Activated naive CD4-positive, alpha-beta T cell treated with anti-CD3 and anti-CD28 coated beads, Interleukin-2, amount 50 U/mL, for 24 hours (primary cell): ENCODE results near the gene C4BPB.
A peak's percentile ranks its signal among the peaks of the same experiment; 100 is the strongest.

ENCODE experiments used
- H3K27ac Mint-ChIP-seq: one replicate; pipeline ENCODE4 v1.8.0; 2021; ENCODE audit warnings: mild to moderate bottlenecking, mixed read lengths
- H3K27me3 Mint-ChIP-seq: one replicate; pipeline ENCODE4 v1.8.0; 2021; ENCODE audit warnings: mixed read lengths
- H3K36me3 Mint-ChIP-seq: one replicate; pipeline ENCODE4 v1.8.0; 2021; ENCODE audit warnings: mixed read lengths
- H3K4me1 Mint-ChIP-seq: one replicate; pipeline ENCODE4 v1.8.0; 2021; ENCODE audit warnings: mixed read lengths
- H3K4me3 Mint-ChIP-seq: one replicate; pipeline ENCODE4 v1.8.0; 2021; ENCODE audit warnings: mild to moderate bottlenecking, mixed read lengths
- H3K9me3 Mint-ChIP-seq: one replicate; pipeline ENCODE4 v1.8.0; 2021; ENCODE audit warnings: mixed read lengths

C4BPB gene

DNA sequence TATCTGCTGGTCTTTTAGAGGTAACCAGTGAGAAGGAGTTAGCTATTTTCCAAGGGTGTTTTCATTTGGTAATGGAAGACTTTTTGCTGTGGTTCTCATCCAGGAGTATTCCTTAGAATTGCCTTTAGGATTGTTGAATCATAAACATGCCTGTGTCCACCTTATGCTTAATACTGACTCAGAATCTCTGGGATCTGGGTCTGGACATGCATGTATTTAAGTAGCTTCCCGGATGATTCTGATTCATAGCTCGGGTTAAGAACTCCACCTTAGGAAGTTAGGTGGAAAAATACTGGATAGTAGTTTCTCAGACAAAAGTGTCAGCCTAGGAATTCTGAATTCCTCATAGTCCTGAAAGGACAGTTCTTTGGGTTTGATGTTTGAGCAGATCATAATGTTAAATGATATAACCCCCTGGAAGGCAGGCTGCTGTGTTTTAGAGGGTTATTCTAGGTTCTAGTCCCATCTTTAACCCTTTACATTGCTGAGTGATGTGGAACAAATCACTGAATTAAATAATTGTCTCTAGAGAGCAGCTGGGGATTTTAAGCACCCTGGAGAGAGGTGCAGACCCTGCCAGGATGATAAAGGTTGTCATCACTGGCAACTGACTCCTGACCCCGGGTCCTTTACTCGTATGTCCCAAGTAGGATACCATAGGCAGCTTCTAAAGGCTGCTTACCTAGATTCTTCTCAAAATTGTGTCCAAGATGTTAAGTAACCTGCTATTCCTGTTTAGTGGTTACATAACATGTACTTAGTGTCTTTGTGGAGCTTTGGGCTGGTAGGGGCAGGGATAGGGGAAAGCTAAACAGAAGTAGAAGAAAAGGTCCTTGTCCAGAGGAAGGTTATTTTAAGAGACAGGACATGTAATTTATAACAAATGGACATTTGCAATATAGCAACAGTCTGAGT, 14.5 kb upstream of the C4BPB start:
- H3K27ac Mint-ChIP-seq = no peak overlapping the region
- H3K4me1 Mint-ChIP-seq = peaks cover 36% of the 10 kb centered on the region
- H3K27me3 Mint-ChIP-seq = no peaks in the 10 kb centered on the region

DNA sequence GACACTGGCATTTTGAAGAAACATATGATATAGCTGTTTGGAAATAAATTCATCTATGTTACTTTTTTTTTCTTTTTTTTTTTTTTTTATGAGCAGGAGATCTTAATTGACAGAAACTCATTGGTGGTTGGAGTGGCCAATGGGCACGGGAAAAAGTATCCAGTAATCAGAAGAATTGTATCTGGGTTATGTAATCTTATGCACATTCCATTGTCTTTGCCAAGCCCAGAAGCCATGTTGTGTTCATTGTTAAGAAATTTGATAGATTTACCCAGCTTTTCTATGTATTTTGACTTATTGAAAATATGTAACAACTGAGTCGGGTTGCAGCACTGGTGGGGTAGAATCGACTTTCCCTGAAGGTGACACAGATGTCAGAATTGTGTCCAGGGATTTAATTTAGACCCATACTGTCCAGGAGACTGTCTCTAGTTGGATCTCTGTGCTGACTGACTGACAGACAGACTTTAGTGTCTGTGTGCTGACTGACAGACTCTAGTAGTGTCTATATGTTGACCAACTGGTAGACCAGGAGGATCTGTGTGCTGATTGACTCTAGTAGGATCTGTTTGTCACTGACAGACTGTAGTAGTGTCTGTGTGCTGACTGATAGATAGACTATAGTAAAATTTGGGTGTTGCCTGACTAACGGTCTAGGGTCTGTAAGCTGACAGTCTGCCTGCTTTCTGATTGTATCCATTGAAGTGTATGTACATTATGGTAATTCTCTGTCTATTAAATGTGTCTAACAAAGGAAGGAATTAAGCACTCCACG, 12.3 kb upstream of the C4BPB start:
- H3K27me3 Mint-ChIP-seq = no peaks in the 10 kb centered on the region
- H3K27ac Mint-ChIP-seq = no peak overlapping the region
- no peak overlapping the region for H3K4me3 Mint-ChIP-seq
- H3K4me1 Mint-ChIP-seq = peaks cover 14% of the 10 kb centered on the region
- H3K36me3 Mint-ChIP-seq = no peaks in the 10 kb centered on the region
- no peaks in the 10 kb centered on the region for H3K9me3 Mint-ChIP-seq

More for the DNA sequence above, 14.5 kb upstream of the C4BPB start:
- H3K4me3 Mint-ChIP-seq = no peak overlapping the region
- H3K9me3 Mint-ChIP-seq = no peaks in the 10 kb centered on the region
- peaks cover 2% of the 10 kb centered on the region for H3K36me3 Mint-ChIP-seq

DNA sequence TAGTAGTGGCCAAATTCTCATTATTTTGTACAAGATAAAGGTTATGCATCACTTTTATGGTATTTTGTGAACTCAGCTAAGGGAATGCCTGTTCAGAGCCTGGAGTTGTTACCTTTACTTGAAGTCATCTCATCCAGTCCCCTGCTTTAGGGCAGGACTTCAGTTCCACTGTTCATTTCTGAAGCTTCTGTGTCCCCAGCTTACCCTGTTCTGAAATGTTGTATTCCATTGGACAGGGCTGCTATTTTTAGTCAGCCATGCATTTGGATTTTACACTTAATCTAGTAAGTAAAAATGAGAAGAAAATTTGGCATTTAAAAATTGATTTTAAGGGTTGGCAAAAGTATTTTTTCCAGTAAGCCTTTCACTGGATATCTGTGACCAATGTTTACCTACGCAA, 11.6 kb upstream of the C4BPB start:
- peaks cover 8% of the 10 kb centered on the region for H3K4me1 Mint-ChIP-seq
- H3K27me3 Mint-ChIP-seq = no peaks in the 10 kb centered on the region
- H3K27ac Mint-ChIP-seq = no peak overlapping the region
- H3K36me3 Mint-ChIP-seq = no peaks in the 10 kb centered on the region
- H3K4me3 Mint-ChIP-seq = no peak overlapping the region
- H3K9me3 Mint-ChIP-seq = no peaks in the 10 kb centered on the region

DNA sequence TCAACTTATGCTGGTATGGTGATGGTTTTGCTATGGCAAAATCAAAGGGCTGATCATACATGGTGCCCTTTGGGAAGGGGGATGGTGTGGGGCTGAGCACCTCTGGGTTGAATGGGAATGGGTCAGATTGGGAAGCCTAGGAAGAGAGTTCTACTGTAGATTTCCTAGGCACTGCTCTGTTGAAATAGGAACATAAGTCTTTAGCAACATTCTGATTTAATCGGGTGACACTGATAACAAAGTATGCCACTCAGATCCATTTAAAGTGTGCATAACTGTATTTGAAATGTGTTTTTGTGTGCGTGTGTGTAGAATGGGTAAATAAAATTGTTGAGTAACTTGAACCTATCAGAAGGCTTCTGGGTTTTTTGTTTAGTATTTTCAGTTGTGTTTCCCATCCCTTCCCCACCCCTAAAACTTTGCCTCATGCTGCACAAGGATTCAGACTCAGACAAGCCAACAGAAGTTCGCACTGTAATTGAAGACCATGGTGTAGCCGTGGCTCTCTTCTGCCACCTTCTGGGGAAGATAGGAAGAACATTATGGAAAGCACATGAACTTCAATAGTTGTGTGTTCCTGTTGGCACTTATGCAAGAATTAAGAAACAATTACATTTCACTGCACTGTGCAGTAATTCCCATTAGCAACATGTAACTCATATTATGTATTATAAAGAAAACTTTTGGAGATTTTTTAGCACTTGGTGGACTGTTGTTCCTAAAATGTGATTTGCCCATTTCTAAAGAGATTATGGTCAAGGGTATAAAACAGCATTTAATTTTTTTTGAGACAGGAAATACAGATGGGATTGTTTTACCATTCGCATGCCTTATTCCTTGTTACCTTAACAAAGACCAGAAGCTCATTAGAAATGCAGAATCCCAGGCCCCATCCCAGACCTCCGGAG, 10.9 kb upstream of the C4BPB start:
- H3K4me3 Mint-ChIP-seq = no peak overlapping the region
- no peak overlapping the region for H3K27ac Mint-ChIP-seq
- H3K9me3 Mint-ChIP-seq = no peaks in the 10 kb centered on the region
- H3K36me3 Mint-ChIP-seq = no peaks in the 10 kb centered on the region
- peaks cover 2% of the 10 kb centered on the region for H3K27me3 Mint-ChIP-seq
- peaks cover 3% of the 10 kb centered on the region for H3K4me1 Mint-ChIP-seq

DNA sequence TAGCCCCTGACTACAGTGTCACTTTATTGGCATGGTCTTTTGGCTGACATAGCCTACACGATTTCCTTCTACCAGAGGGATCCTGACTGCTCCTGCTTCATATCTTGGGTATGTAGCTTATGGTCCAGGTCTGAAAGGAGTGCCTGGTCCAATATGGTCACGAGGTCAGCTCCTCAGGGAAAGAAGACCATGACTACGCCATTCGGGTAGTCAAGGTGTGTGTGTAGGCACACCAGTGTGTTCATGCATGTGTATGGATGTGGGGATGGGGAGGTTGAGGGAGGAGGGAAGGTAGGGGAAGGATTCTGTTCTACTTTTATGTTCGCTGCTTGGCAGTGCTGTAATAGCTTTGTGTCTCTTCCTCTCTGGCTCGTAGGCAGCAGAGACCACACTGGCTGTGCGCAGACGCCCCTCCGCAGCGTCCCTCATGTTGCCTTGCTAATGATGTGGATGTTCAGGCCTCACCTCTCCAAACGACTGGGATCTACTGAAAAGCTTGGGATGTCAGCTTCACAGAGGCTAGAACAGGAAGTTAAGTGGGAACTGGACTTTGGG, 10.0 kb upstream of the C4BPB start:
- peaks cover 2% of the 10 kb centered on the region for H3K27me3 Mint-ChIP-seq
- H3K4me3 Mint-ChIP-seq = no peak overlapping the region
- no peaks in the 10 kb centered on the region for H3K4me1 Mint-ChIP-seq
- H3K9me3 Mint-ChIP-seq = no peaks in the 10 kb centered on the region
- no peak overlapping the region for H3K27ac Mint-ChIP-seq
- H3K36me3 Mint-ChIP-seq = no peaks in the 10 kb centered on the region

DNA sequence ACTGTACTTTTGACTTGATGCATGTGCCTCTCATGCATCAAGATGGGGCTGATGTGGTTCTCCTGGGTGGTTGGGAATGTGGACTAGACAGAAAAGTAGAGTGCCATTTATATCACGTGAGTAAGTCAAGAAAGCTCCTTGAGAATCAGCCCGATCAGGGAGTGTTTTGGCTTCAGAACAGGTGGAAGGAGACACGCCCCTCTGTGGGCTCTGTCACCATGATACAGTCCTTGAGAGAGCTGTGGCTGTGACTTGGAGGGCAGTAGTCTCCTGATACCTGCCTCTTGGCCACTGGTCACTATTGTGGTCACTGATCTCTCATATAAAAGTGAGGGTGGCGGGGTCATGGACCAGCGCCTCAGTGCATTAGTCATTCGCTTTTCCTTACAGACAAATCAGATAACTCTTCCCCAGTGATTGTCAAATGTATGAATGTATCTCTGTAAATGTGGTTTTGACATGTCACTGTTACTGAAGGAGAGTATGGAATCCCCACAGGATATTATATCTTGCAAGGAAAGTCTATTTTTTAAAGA, 8.9 kb upstream of the C4BPB start:
- H3K4me3 Mint-ChIP-seq = no peak overlapping the region
- no peaks in the 10 kb centered on the region for H3K36me3 Mint-ChIP-seq
- peaks cover 4% of the 10 kb centered on the region for H3K4me1 Mint-ChIP-seq
- H3K9me3 Mint-ChIP-seq = no peaks in the 10 kb centered on the region
- H3K27ac Mint-ChIP-seq = no peak overlapping the region
- peaks cover 4% of the 10 kb centered on the region for H3K27me3 Mint-ChIP-seq

DNA sequence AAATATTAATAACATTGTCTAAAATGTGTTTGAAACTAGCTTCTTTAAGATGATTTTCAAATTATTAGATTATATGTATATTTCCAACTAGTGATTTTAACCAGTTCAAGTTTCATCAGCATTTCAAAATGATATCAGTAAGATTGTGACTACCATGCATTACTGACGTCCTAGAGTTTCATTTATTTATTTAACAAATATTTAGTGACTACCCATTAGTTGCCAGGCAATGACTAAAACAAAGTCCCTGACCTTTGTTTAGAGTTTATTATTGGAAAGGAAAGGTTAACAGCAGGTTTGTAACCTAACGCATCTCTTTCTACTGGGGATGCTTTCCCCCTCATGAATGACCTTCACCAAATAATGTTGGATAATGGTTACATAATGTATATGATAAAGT, 7.6 kb upstream of the C4BPB start:
- Mint-ChIP-seq H3K27me3 (peaks cover 4% of the 10 kb centered on the region), H3K36me3 (no peaks in the 10 kb centered on the region), H3K4me3 (no peak overlapping the region), H3K9me3 (no peaks in the 10 kb centered on the region), H3K4me1 (peaks cover 11% of the 10 kb centered on the region), H3K27ac (no peak overlapping the region)

DNA sequence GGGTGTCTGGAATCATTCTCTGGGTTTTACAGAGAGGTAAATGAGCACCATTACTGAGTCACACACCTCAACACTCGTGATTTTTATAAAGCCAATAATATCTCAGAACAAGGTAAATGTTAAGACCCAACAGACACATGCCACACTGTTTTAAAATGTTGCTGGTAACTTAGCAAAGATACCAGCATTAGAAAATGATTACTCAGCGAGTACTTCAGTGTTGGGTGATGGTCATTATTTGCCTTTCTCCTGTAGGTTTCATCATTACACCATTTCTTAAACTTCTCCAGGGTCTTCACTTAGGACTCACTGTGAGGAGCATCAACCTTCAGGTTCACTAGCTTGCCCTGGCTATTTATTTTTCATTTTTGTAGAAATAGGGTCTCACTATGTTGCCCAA, 6.9 kb upstream of the C4BPB start:
- Mint-ChIP-seq H3K36me3 (no peaks in the 10 kb centered on the region), H3K4me1 (peaks cover 11% of the 10 kb centered on the region), H3K27me3 (peaks cover 4% of the 10 kb centered on the region), H3K4me3 (no peak overlapping the region), H3K9me3 (no peaks in the 10 kb centered on the region), H3K27ac (no peak overlapping the region)

DNA sequence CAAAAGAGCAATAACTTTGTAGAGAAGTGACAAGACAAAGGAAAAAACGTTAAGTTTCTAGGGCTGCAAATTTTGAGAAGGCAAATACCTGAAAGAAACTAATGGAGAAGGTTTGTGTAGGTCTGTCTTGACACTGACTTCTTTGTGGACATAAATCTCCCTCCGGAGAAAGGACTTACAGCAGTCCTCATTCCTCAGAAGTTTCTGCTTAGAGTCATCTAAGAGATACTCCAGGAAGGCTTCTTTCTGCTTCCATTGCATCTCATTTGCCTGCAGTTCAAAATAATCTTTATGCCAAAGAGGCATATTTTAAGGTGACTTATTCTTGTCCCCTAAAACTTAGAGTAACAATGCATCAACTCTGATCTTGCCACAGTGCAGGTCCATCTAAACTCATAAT, 4.4 kb upstream of the C4BPB start:
- Mint-ChIP-seq H3K4me1 (peaks cover 26% of the 10 kb centered on the region), H3K9me3 (no peaks in the 10 kb centered on the region), H3K4me3 (no peak overlapping the region), H3K27ac (no peak overlapping the region), H3K27me3 (peaks cover 4% of the 10 kb centered on the region), H3K36me3 (no peaks in the 10 kb centered on the region)

DNA sequence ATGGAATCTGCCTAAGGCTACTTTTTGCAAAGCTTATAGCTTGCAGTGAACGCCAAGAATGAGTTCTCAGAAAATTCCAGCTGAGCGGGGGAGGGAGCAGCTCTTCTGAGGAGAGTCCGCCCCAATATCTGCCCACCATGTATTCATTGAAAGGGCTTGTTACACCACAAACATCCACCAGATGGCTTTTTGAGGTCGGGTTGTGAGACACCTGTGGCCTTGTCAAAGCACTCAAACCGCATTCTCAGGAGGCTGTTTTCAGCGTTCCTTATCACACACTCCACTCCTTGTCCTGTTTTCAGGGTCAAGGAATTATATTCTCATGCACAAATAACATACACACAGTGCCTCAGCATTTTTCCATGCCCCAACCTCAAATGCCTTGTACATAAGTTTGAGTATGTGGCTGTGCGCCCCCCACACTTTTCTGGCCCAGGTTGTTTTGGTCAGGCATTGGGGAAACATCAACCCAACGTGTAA, 3.9 kb upstream of the C4BPB start:
- Mint-ChIP-seq H3K4me1 (peaks cover 31% of the 10 kb centered on the region), H3K4me3 (no peak overlapping the region), H3K9me3 (no peaks in the 10 kb centered on the region), H3K27me3 (peaks cover 4% of the 10 kb centered on the region), H3K36me3 (no peaks in the 10 kb centered on the region), H3K27ac (peak overlapping the region; percentile 12)

DNA sequence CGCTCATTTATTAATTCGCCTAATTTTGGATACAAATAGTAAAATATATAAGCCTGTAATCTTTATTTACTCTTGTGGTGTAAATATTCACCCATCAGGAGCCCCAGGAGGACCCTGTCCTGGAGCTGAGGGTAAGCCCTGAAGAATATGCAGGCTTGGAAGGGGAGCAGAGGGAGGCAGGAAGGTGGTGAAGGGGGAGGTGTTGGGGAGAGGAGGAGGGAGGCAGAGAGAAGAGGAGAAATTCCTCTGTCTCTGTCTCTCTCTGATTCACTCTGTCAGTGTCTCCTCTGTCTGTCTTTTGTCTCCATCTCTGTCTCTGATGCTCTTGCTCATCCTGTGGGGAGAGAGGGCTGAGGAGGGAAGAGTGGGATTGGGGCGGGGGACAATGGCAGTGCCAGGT, 2.8 kb upstream of the C4BPB start:
- Mint-ChIP-seq H3K27me3 (peaks cover 4% of the 10 kb centered on the region), H3K4me1 (peaks cover 40% of the 10 kb centered on the region), H3K9me3 (no peaks in the 10 kb centered on the region), H3K4me3 (no peak overlapping the region), H3K36me3 (no peaks in the 10 kb centered on the region), H3K27ac (no peak overlapping the region)

DNA sequence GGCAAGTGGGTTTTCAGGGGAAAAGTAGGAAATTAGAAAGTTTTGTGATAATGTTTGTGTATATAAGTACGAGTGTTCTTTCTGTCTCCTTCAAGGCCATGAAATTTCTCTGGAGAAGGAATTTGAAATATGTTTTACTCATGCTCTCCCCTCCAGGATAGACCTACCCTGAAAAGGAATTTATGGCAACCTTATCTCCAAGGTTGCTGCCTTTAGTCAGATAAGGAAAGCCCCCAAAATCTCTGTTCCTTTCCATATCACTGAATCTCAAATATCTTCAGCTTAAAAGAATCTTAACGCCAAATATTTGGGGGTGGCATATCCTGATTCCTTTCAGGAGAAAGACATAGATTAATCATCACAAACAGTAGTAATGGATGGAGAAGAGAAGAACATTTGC, 499 bp upstream of the C4BPB start:
- Mint-ChIP-seq H3K4me3 (no peak overlapping the region), H3K27me3 (peaks cover 3% of the 10 kb centered on the region), H3K4me1 (peaks cover 46% of the 10 kb centered on the region), H3K9me3 (no peaks in the 10 kb centered on the region), H3K36me3 (no peaks in the 10 kb centered on the region), H3K27ac (peak overlapping the region; percentile 35)

DNA sequence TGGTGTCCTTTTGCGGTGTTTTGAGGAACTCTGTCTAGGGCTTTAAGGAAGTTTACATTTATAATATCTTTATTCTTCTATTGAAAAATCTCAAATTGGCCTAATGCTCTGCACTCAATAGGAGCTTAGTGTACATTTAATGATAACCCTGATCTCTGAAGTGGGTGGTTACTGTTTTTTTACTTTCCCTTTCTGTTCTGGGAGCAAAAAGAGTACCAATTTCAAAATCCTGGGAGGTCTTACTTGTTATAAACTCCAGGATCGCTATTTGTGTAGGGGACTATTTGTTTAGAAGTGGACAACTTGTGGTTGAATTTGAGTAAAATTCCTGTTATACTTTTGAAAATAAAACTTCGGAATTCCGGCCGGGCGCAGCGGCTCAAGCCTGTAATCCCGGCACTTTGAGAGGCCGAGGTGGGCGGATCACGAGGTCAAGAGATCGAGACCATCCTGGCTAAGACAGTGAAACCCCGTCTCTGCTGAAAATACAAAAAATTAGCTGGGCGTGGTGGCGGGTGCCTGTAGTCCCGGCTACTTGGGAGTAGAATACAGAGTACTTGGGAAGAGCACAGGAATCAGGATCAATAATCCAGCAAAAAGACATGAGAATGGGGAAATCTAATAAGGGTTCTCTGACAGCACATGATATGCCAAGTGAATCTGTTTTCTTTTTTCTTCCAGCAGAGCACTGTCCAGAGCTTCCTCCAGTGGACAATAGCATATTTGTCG, 1.1 kb downstream of the C4BPB start:
- Mint-ChIP-seq H3K36me3 (no peaks in the 10 kb centered on the region), H3K4me1 (peaks cover 42% of the 10 kb centered on the region), H3K27ac (peak overlapping the region; percentile 90), H3K9me3 (no peaks in the 10 kb centered on the region), H3K27me3 (no peaks in the 10 kb centered on the region), H3K4me3 (peak overlapping the region; percentile 84)

DNA sequence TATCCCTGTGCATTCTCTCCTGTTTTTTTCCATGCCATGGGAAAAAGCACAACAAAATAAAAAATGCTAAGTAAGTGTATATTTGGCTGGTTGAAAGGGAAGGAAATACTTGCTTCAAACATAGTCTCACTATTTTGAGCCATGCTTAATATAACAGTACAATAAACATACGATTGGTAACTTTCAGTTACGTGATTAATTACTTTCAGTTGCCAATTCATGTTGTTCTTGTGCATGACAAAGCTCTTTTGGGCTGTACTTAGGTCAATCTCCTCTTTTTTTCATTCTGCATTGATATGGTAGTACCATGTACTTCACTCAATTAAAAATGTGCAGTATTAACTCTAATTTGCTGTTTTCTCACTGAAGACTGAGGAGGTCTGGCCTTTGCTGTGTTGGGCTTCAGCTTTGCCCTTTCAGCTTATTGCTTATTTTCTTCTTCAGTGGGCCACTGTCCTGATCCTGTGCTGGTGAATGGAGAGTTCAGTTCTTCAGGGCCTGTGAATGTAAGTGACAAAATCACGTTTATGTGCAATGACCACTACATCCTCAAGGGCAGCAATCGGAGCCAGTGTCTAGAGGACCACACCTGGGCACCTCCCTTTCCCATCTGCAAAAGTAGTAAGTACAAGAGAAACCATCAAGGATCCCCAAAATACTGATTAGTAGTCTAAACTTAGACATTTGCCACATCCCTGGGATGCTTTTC, 2.7 kb downstream of the C4BPB start:
- no peaks in the 10 kb centered on the region for H3K27me3 Mint-ChIP-seq
- H3K4me3 Mint-ChIP-seq = no peak overlapping the region
- peaks cover 35% of the 10 kb centered on the region for H3K4me1 Mint-ChIP-seq
- H3K36me3 Mint-ChIP-seq = peaks cover 4% of the 10 kb centered on the region
- peak overlapping the region; percentile 42 for H3K27ac Mint-ChIP-seq
- no peaks in the 10 kb centered on the region for H3K9me3 Mint-ChIP-seq
